Spleen (tissue), 11 donors: ENCODE measurements around the gene PTPN11. TPM values are rescaled to one million over a fixed set of nuclear protein-coding genes. Genes with fewer than 3 reads are reported as not detected.

ENCODE experiments used
- DNase-seq: peaks from one replicate; pipeline ENCODE4 v3.0.0-alpha.2; 2020
- H3K27ac ChIP-seq, 8 donors: fragments of 200-600 bp; sonication (generic) in 7 of 8; 1 replicate in 4 of 8; 2 replicates in 4 of 8; pipeline versions ENCODE4 v1.5.0 to v1.8.0; 2016 to 2021; ENCODE audit warnings: inconsistent platforms in 4 of 8, mild to moderate bottlenecking in 4 of 8, moderate library complexity in 1 of 8
- H3K27me3 ChIP-seq, 7 donors: fragments of 200-600 bp; sonication (generic) in 6 of 7; replicated peaks in 1 of 7; 1 replicate in 4 of 7; 2 replicates in 3 of 7; pipeline versions ENCODE4 v1.5.0 to v1.8.0; 2016 to 2021; ENCODE audit warnings: inconsistent platforms in 3 of 7, mild to moderate bottlenecking in 1 of 7
- H3K36me3 ChIP-seq, 6 donors: fragments of 200-600 bp; sonication (generic) in 5 of 6; 1 replicate in 4 of 6; 2 replicates in 2 of 6; pipeline versions ENCODE4 v1.5.0 to v1.8.0; 2016 to 2021; ENCODE audit warnings: inconsistent platforms in 2 of 6
- H3K4me1 ChIP-seq, 6 donors: fragments of 200-600 bp; sonication (generic) in 5 of 6; 1 replicate in 3 of 6; 2 replicates in 3 of 6; pipeline versions ENCODE4 v1.5.0 to v1.8.0; 2016 to 2021; ENCODE audit warnings: inconsistent platforms in 3 of 6
- H3K4me3 ChIP-seq, 8 donors: fragments of 200-600 bp; sonication (generic) in 7 of 8; 1 replicate in 4 of 8; 2 replicates in 4 of 8; pipeline versions ENCODE4 v1.5.0 to v1.8.0; 2016 to 2021; ENCODE audit warnings: inconsistent platforms in 4 of 8, mild to moderate bottlenecking in 4 of 8, moderate library complexity in 2 of 8
- H3K9me3 ChIP-seq, 8 donors: fragments of 200-600 bp; sonication (generic) in 7 of 8; 1 replicate in 4 of 8; 2 replicates in 4 of 8; pipeline versions ENCODE4 v1.5.0 to v1.8.0; 2016 to 2021; ENCODE audit warnings: inconsistent platforms in 4 of 8
- POLR2A ChIP-seq, 3 donors: fragments of 450-650 bp; IDR thresholded peaks; one replicate each; pipeline ENCODE4 v1.5.1; 2017; ENCODE audit warnings: antibody characterized with exemption in 3 of 3, mild to moderate bottlenecking in 1 of 3
- POLR2AphosphoS5 ChIP-seq, 3 donors: sonication (generic); formaldehyde crosslinking; IDR thresholded peaks; one replicate each; pipeline ENCODE4 v1.5.1; 2017; ENCODE audit warnings: antibody characterized with exemption in 3 of 3
- WGBS, 5 donors: extraction: QIAGEN DNeasy Blood & Tissue Kit in 3 of 5; methylation state at CpG; one replicate each; pipeline versions ENCODE4 v1.1.5 to v1.1.7; 2013 to 2018; 5-methylcytosine and 5-hydroxymethylcytosine counted together
- intact Hi-C: fragments of 100-400 bp; cut with DNase I; formaldehyde crosslinking; loops from one replicate; pipeline ENCODE4 v1.15.0; 2023; ENCODE audit warnings: low total_unique reads
- polyA plus RNA-seq, 3 donors: library from polyadenylated mRNA; stranded (reverse); fragments of 200-250 nt; gene quantifications; one replicate each; pipeline ENCODE4 v1.2.1, GENCODE V29; 2013
- total RNA-seq, 7 donors: library from RNA; depleted of rRNA in 3 of 7; stranded (reverse); fragments of >200 nt in 3 of 7; fragmentation: NEBNext Ultra II Directional in 4 of 7; extraction: Animal tissue kit (Norgen Biotek cat#: 25700) in 4 of 7; gene quantifications; one replicate each; pipeline versions ENCODE4 v1.1.0 to v1.2.1, GENCODE V29; 2016 to 2021
- TF ChIP-seq, protein P1 (sequence below), 11 experiments: fragments of 200-600 bp in 7 of 11; fragments of 450-650 bp in 4 of 11; sonication (generic) in 4 of 11; IDR thresholded peaks in 8 of 11; conservative IDR thresholded peaks in 3 of 11; 1 replicate in 7 of 11; 2 replicates in 4 of 11; pipeline versions ENCODE4 v1.4.0 to v1.8.0; 2016 to 2021; ENCODE audit warnings: antibody characterized with exemption in 11 of 11, inconsistent platforms in 4 of 11, mild to moderate bottlenecking in 1 of 11
- donor health status: healthy with polysubstance abuse.
- donor health status: DM: no; HTN: no; CAD: no; lungs with moderate emphysema.
- donor health status: DM: no; HTN: no; CAD: no.
- donor health status: Bipolar disorder and iron deficiency.
- donor health status: healthy.
- donor health status: DM: no; HTN: no; CAD: no.
- donor health status: DM: yes; HTN: yes; CAD: no.

PTPN11 gene
- total and polyA plus RNA-seq, 10 donors: 12.1 to 71.8 (median 61.5) TPM

- no peak overlapping the region for H3K27ac ChIP-seq
- TF ChIP-seq, protein P1, sequence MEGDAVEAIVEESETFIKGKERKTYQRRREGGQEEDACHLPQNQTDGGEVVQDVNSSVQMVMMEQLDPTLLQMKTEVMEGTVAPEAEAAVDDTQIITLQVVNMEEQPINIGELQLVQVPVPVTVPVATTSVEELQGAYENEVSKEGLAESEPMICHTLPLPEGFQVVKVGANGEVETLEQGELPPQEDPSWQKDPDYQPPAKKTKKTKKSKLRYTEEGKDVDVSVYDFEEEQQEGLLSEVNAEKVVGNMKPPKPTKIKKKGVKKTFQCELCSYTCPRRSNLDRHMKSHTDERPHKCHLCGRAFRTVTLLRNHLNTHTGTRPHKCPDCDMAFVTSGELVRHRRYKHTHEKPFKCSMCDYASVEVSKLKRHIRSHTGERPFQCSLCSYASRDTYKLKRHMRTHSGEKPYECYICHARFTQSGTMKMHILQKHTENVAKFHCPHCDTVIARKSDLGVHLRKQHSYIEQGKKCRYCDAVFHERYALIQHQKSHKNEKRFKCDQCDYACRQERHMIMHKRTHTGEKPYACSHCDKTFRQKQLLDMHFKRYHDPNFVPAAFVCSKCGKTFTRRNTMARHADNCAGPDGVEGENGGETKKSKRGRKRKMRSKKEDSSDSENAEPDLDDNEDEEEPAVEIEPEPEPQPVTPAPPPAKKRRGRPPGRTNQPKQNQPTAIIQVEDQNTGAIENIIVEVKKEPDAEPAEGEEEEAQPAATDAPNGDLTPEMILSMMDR (IDR thresholded peaks at IDR 0.05 in 8 of 11, conservative IDR thresholded peaks at IDR 0.05 in 3 of 11): no peak
- no peak for TF ChIP-seq POLR2AphosphoS5 (IDR thresholded peaks at IDR 0.05)
- H3K4me3 ChIP-seq: no peak overlapping the region
- intact Hi-C loops: no loop called here
- H3K9me3 ChIP-seq: no peaks in the 10 kb centered on the region
- no peak for DNase-seq
- 87 to 100% (median 95%) methylated on average over 1 of the region's 1 CpG for WGBS, 5 donors
- no peaks in the 10 kb centered on the region for H3K36me3 ChIP-seq
- no peaks in the 10 kb centered on the region for H3K4me1 ChIP-seq
- no peaks in the 10 kb centered on the region for H3K27me3 ChIP-seq
These were observed 109.8 kb downstream of the PTPN11 start for GRCh38 chr12:112528521-112528920.

DNA sequence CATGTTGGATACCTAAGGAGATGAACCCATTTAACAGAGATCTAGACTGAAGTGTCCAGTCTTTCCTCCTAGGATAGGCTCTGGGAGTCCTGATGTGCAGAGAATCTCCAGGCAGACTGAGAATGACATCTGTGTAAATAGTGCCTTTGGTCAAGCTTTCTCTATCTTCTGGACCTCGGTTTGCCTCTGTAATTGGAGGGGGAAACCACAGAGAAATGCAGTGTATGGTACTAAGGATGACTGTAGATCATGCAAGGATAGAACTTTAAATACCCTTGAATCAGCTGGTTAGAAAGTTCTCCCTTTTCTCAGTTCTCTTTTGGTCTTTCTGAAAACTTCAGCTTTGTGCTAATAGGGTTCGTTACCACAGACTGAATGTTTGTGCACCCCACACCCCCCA, 112.2 kb downstream of the PTPN11 start:
- H3K4me1 ChIP-seq: no peaks in the 10 kb centered on the region
- H3K27me3 ChIP-seq: no peaks in the 10 kb centered on the region
- no peak overlapping the region for H3K27ac ChIP-seq
- no peaks in the 10 kb centered on the region for H3K9me3 ChIP-seq
- no peak for DNase-seq
- H3K4me3 ChIP-seq: no peak overlapping the region
- WGBS, 5 donors: 55 to 89% (median 70%) methylated on average over 2 of the region's 2 CpGs
- intact Hi-C loops: no loop called here
- no peaks in the 10 kb centered on the region for H3K36me3 ChIP-seq
- no peak for TF ChIP-seq POLR2A (IDR thresholded peaks at IDR 0.05)
- TF ChIP-seq POLR2AphosphoS5 (IDR thresholded peaks at IDR 0.05): no peak
- TF ChIP-seq, protein P1 (IDR thresholded peaks at IDR 0.05 in 8 of 11, conservative IDR thresholded peaks at IDR 0.05 in 3 of 11): no peak

GRCh38 chr12:112532106-112532505, 113.4 kb downstream of the PTPN11 start:
- no peaks in the 10 kb centered on the region for H3K4me1 ChIP-seq

GRCh38 chr12:112533528-112533927, 114.8 kb downstream of the PTPN11 start:
- DNase-seq: no peak
- H3K4me3 ChIP-seq: no peak overlapping the region
- TF ChIP-seq, protein P1 (IDR thresholded peaks at IDR 0.05 in 8 of 11, conservative IDR thresholded peaks at IDR 0.05 in 3 of 11): no peak
- no peak for TF ChIP-seq POLR2A (IDR thresholded peaks at IDR 0.05)
- H3K27me3 ChIP-seq: no peaks in the 10 kb centered on the region
- intact Hi-C loops: no loop called here
- no peaks in the 10 kb centered on the region for H3K4me1 ChIP-seq
- no peak overlapping the region for H3K27ac ChIP-seq
- H3K9me3 ChIP-seq: no peaks in the 10 kb centered on the region
- H3K36me3 ChIP-seq: no peaks in the 10 kb centered on the region
- WGBS, 5 donors: 70 to 84% (median 75%) methylated on average over 6 to 7 of the region's 7 CpGs

More at GRCh38 chr12:112532106-112532505, 113.4 kb downstream of the PTPN11 start:
- no peak for DNase-seq
- TF ChIP-seq POLR2AphosphoS5 (IDR thresholded peaks at IDR 0.05) (no peak), POLR2A (IDR thresholded peaks at IDR 0.05) (no peak)
- TF ChIP-seq, protein P1 (IDR thresholded peaks at IDR 0.05 in 8 of 11, conservative IDR thresholded peaks at IDR 0.05 in 3 of 11): no peak
- Histone ChIP-seq H3K9me3 (no peaks in the 10 kb centered on the region), H3K4me3 (no peak overlapping the region), H3K36me3 (no peaks in the 10 kb centered on the region), H3K27me3 (no peaks in the 10 kb centered on the region), H3K27ac (no peak overlapping the region)
- WGBS, 5 donors: 65 to 83% (median 76%) methylated on average over 1 of the region's 1 CpG
- intact Hi-C loops: no loop called here
